SK-N-SH (cell line): ENCODE measurements around the gene FKBP2. TPM values are rescaled to one million over a fixed set of nuclear protein-coding genes. Genes with fewer than 3 reads are reported as not detected.

Experiments
- CTCF ChIA-PET: fragments of 300-600, 350-600 bp; formaldehyde crosslinking; extraction: SDS; loops from one replicate; lab custom pipeline; 2021; lab: Yijun Ruan, JAX
- POLR2A ChIA-PET: fragments of 350-600 bp; sonication (Branson Sonifier 250); formaldehyde crosslinking; extraction: SDS; loops from one replicate; lab custom pipeline; 2020; ENCODE audit warnings: antibody characterized with exemption, inconsistent platforms; lab: Yijun Ruan, JAX
- DNase-seq: peaks from one replicate; pipeline ENCODE4 v3.0.0; 2012
- H2AFZ ChIP-seq: fragments of 200-600 bp; sonication (generic); 2 replicates; pipeline ENCODE4 v1.8.1; 2016; ENCODE audit warnings: antibody characterized with exemption, mild to moderate bottlenecking, low read depth
- H3F3A ChIP-seq: fragments of 200-600 bp; sonication (generic); replicated peaks from 2 replicates; pipeline ENCODE3; 2016; ENCODE audit warnings: antibody characterized with exemption, mild to moderate bottlenecking; ENCODE audit not compliant: insufficient read depth
- H3K27ac ChIP-seq, 2 experiments: fragments of 200-500 bp in 1 of 2; fragments of 200-600 bp in 1 of 2; sonication (Bioruptor generic) in 1 of 2; sonication (generic), shearing (Covaris generic) in 1 of 2; 2 replicates each; pipeline versions ENCODE4 v1.5.1 to v1.6.1; 2014 to 2016; ENCODE audit warnings: low read depth in 2 of 2, inconsistent platforms in 1 of 2, low read length in 1 of 2, mild to moderate bottlenecking in 1 of 2, mixed read lengths in 1 of 2
- H3K27me3 ChIP-seq: fragments of 200-600 bp; sonication (generic), shearing (Covaris generic); 2 replicates; pipeline ENCODE4 v1.6.1; 2016; ENCODE audit warnings: mixed run types; ENCODE audit not compliant: insufficient read depth
- H3K36me3 ChIP-seq, 2 experiments: fragments of 200-500 bp in 1 of 2; fragments of 200-600 bp in 1 of 2; sonication (Bioruptor generic) in 1 of 2; sonication (generic) in 1 of 2; replicated peaks in 1 of 2; 2 replicates each; pipeline versions ENCODE3 to v1.5.1; 2014 to 2016; ENCODE audit warnings: low read length in 1 of 2, mild to moderate bottlenecking in 1 of 2; ENCODE audit not compliant: insufficient read depth in 2 of 2, control insufficient read depth in 1 of 2
- H3K4me1 ChIP-seq, 2 experiments: fragments of 200-500 bp in 1 of 2; fragments of 200-600 bp in 1 of 2; sonication (Bioruptor generic) in 1 of 2; sonication (generic), shearing (Covaris generic) in 1 of 2; 2 replicates each; pipeline versions ENCODE4 v1.5.1 to v1.6.1; 2014 to 2016; ENCODE audit warnings: low read depth in 1 of 2, low read length in 1 of 2, mixed run types in 1 of 2; ENCODE audit not compliant: insufficient read depth in 2 of 2, control insufficient read depth in 1 of 2
- H3K4me2 ChIP-seq: fragments of 200-600 bp; sonication (generic), shearing (Covaris generic); 2 replicates; pipeline ENCODE4 v1.6.1; 2017; ENCODE audit warnings: mixed run types
- H3K4me3 ChIP-seq, 2 experiments: fragments of 200-500 bp in 1 of 2; fragments of 200-600 bp in 1 of 2; sonication (Bioruptor generic) in 1 of 2; sonication (generic), shearing (Covaris generic) in 1 of 2; 2 replicates each; pipeline versions ENCODE4 v1.5.1 to v1.8.1; 2014 to 2016; ENCODE audit warnings: low read depth in 2 of 2, inconsistent platforms in 1 of 2, low read length in 1 of 2, mild to moderate bottlenecking in 1 of 2, mixed read lengths in 1 of 2, moderate library complexity in 1 of 2
- H3K79me2 ChIP-seq: fragments of 200-600 bp; sonication (generic); 2 replicates; pipeline ENCODE4 v1.8.1; 2017; ENCODE audit warnings: mild to moderate bottlenecking; ENCODE audit not compliant: insufficient read depth
- H3K9ac ChIP-seq: fragments of 200-600 bp; sonication (generic); 2 replicates; pipeline ENCODE4 v1.6.1; 2017; ENCODE audit warnings: mixed run types
- H3K9me2 ChIP-seq: fragments of 200-600 bp; sonication (generic); 2 replicates; pipeline ENCODE4 v1.6.1; 2017; ENCODE audit warnings: mixed run types
- H3K9me3 ChIP-seq: fragments of 200-600 bp; sonication (generic); 2 replicates; pipeline ENCODE4 v1.6.1; 2017; ENCODE audit warnings: mixed run types, mild to moderate bottlenecking, moderate library complexity
- H4K20me1 ChIP-seq: fragments of 200-600 bp; sonication (generic); 2 replicates; pipeline ENCODE4 v1.6.1; 2017; ENCODE audit warnings: mild to moderate bottlenecking, mixed run types; ENCODE audit not compliant: insufficient read depth
- CHD2 ChIP-seq: fragments of 150-350 bp; IDR thresholded peaks from 2 replicates; pipeline ENCODE4 v1.6.1; 2018; ENCODE audit warnings: low read length; ENCODE audit not compliant: partially characterized antibody
- EP300 ChIP-seq, 2 experiments: IDR thresholded peaks; 2 replicates each; pipeline versions ENCODE4 v1.4.0 to v1.6.1; 2012; ENCODE audit warnings: borderline replicate concordance in 1 of 2, low read depth in 1 of 2, low read length in 1 of 2
- FOXJ3 ChIP-seq: sonication (generic); formaldehyde crosslinking; IDR thresholded peaks from 2 replicates; pipeline ENCODE4 v1.5.1; 2020; ENCODE audit warnings: mild to moderate bottlenecking, missing genetic modification reagents
- JUND ChIP-seq: IDR thresholded peaks from 2 replicates; pipeline ENCODE4 v1.4.0; 2012
- MEF2A ChIP-seq: IDR thresholded peaks from 2 replicates; pipeline ENCODE4 v1.4.0; 2012; ENCODE audit warnings: low read depth, borderline replicate concordance
- MXI1 ChIP-seq: IDR thresholded peaks from 2 replicates; pipeline ENCODE4 v1.6.1; 2012; ENCODE audit warnings: mild to moderate bottlenecking, low read depth, low read length, improper control_type of control experiment
- NFIC ChIP-seq: IDR thresholded peaks from 2 replicates; pipeline ENCODE4 v1.4.0; 2012; ENCODE audit warnings: borderline replicate concordance
- NRF1 ChIP-seq: IDR thresholded peaks from 2 replicates; pipeline ENCODE4 v1.6.1; 2012; ENCODE audit warnings: low read depth, mild to moderate bottlenecking, low read length
- RCOR1 ChIP-seq: fragments of 150-350 bp; IDR thresholded peaks from 2 replicates; pipeline ENCODE4 v1.6.1; 2017; ENCODE audit warnings: antibody characterized with exemption, low read length
- RFX5 ChIP-seq: IDR thresholded peaks from 2 replicates; pipeline ENCODE4 v1.6.1; 2012; ENCODE audit warnings: mild to moderate bottlenecking, improper control_type of control experiment, low read length
- SIN3A ChIP-seq: IDR thresholded peaks from 2 replicates; pipeline ENCODE4 v1.6.1; 2012; ENCODE audit warnings: low read depth, mild to moderate bottlenecking, low read length, moderate library complexity, borderline replicate concordance
- TCF12 ChIP-seq: IDR thresholded peaks from 2 replicates; pipeline ENCODE4 v1.4.0; 2012
- TEAD4 ChIP-seq: IDR thresholded peaks from 2 replicates; pipeline ENCODE4 v1.4.0; 2012; ENCODE audit warnings: mild to moderate bottlenecking, borderline replicate concordance; ENCODE audit not compliant: insufficient read depth
- WGBS: methylation state at CpG from one replicate; pipeline ENCODE4 v1.1.6; 2017; ENCODE audit warnings: low lambda C conversion rate; 5-methylcytosine and 5-hydroxymethylcytosine counted together
- polyA plus RNA-seq, 3 experiments: library from polyadenylated mRNA; depleted of rRNA; stranded (reverse); fragments of >200 nt; gene quantifications; 2 replicates each; pipeline ENCODE4 v1.2.3, GENCODE V29; 2012
- TF ChIP-seq, protein P1 (sequence below): IDR thresholded peaks from 2 replicates; pipeline ENCODE4 v1.6.1; 2012; ENCODE audit warnings: mild to moderate bottlenecking, low read depth, low read length, moderate library complexity
- TF ChIP-seq, protein P2 (sequence below): fragments of 200-600 bp; sonication (generic); IDR thresholded peaks from 2 replicates; pipeline ENCODE4 v1.6.1; 2017; ENCODE audit warnings: antibody characterized with exemption, mild to moderate bottlenecking, moderate library complexity
- TF ChIP-seq, protein P3 (sequence below): fragments of 150-350 bp; IDR thresholded peaks from 2 replicates; pipeline ENCODE4 v1.6.1; 2016; ENCODE audit warnings: mild to moderate bottlenecking, low read depth, low read length

The FKBP2 gene
- polyA plus RNA-seq, 1 of the 3 experiments (the other 2 are of a cell fraction) = 127 TPM

DNA sequence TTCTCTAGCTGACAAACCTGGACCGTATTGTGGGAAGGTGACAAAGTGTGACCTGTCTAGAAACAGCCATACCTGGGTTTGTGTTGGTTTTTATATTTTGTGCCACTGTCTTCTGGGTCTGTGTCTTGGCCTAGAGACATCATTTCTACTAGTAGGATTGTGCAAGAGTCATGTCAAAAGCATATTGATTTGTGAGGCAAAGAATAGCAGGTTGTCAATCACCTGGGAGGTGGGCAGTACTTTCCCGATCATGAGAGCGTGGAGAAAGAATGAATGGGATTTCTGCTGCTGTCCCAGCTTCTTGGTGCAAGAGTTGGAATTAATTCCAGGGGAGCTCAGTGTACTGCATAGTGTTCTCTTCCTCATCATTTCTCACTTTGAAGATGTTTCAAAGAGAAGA lies 39.4 kb upstream of the FKBP2 start:
- no peaks in the 10 kb centered on the region for H3K27me3 ChIP-seq
- ChIA-PET CTCF (interaction anchor here (1.0 to 1.6 kb wide), 2 partner anchors 100 to 103 kb away, joined by 3 to 4 read pairs; no protein-coding TSS in a partner anchor), POLR2A (interaction anchor here (0.7 to 2.0 kb wide), 2 partner anchors 9 to 16 kb away, joined by 3 to 7 read pairs; partner anchors contain the start of gene STIP1)
- H3K9me2 ChIP-seq = no peaks in the 10 kb centered on the region
- peaks cover 30% of the 10 kb centered on the region for H3F3A ChIP-seq
- H3K4me2 ChIP-seq = no peak overlapping the region
- DNase-seq = no peak
- H3K4me1 ChIP-seq = peaks cover 4 to 8% of the 10 kb centered on the region in 2 experiments; a peak in 2 of 4 replicates
- H3K4me3 ChIP-seq = no peak overlapping the region
- no peak overlapping the region for H2AFZ ChIP-seq
- H3K9me3 ChIP-seq = no peaks in the 10 kb centered on the region
- TF ChIP-seq SIN3A = no peak
- TF ChIP-seq, protein P1, sequence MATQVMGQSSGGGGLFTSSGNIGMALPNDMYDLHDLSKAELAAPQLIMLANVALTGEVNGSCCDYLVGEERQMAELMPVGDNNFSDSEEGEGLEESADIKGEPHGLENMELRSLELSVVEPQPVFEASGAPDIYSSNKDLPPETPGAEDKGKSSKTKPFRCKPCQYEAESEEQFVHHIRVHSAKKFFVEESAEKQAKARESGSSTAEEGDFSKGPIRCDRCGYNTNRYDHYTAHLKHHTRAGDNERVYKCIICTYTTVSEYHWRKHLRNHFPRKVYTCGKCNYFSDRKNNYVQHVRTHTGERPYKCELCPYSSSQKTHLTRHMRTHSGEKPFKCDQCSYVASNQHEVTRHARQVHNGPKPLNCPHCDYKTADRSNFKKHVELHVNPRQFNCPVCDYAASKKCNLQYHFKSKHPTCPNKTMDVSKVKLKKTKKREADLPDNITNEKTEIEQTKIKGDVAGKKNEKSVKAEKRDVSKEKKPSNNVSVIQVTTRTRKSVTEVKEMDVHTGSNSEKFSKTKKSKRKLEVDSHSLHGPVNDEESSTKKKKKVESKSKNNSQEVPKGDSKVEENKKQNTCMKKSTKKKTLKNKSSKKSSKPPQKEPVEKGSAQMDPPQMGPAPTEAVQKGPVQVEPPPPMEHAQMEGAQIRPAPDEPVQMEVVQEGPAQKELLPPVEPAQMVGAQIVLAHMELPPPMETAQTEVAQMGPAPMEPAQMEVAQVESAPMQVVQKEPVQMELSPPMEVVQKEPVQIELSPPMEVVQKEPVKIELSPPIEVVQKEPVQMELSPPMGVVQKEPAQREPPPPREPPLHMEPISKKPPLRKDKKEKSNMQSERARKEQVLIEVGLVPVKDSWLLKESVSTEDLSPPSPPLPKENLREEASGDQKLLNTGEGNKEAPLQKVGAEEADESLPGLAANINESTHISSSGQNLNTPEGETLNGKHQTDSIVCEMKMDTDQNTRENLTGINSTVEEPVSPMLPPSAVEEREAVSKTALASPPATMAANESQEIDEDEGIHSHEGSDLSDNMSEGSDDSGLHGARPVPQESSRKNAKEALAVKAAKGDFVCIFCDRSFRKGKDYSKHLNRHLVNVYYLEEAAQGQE = no peak
- no peak for TF ChIP-seq RCOR1
- no peak for TF ChIP-seq TCF12
- no peak for TF ChIP-seq TEAD4
- TF ChIP-seq FOXJ3 (CRISPR knock-in tag) = no peak
- no peak for TF ChIP-seq MEF2A
- TF ChIP-seq EP300 (IDR thresholded peaks at IDR 0.05; ENCODE audit: borderline replicate concordance in 1 of 2, low read depth in 1 of 2, low read length in 1 of 2) = no peak
- TF ChIP-seq, protein P2, sequence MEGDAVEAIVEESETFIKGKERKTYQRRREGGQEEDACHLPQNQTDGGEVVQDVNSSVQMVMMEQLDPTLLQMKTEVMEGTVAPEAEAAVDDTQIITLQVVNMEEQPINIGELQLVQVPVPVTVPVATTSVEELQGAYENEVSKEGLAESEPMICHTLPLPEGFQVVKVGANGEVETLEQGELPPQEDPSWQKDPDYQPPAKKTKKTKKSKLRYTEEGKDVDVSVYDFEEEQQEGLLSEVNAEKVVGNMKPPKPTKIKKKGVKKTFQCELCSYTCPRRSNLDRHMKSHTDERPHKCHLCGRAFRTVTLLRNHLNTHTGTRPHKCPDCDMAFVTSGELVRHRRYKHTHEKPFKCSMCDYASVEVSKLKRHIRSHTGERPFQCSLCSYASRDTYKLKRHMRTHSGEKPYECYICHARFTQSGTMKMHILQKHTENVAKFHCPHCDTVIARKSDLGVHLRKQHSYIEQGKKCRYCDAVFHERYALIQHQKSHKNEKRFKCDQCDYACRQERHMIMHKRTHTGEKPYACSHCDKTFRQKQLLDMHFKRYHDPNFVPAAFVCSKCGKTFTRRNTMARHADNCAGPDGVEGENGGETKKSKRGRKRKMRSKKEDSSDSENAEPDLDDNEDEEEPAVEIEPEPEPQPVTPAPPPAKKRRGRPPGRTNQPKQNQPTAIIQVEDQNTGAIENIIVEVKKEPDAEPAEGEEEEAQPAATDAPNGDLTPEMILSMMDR = no peak
- no peak for TF ChIP-seq JUND
- no peak for TF ChIP-seq CHD2
- no peak for TF ChIP-seq MXI1
- no peak for TF ChIP-seq NRF1
- TF ChIP-seq, protein P3, sequence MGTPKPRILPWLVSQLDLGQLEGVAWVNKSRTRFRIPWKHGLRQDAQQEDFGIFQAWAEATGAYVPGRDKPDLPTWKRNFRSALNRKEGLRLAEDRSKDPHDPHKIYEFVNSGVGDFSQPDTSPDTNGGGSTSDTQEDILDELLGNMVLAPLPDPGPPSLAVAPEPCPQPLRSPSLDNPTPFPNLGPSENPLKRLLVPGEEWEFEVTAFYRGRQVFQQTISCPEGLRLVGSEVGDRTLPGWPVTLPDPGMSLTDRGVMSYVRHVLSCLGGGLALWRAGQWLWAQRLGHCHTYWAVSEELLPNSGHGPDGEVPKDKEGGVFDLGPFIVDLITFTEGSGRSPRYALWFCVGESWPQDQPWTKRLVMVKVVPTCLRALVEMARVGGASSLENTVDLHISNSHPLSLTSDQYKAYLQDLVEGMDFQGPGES = no peak
- no peak for TF ChIP-seq NFIC
- no peak for TF ChIP-seq RFX5
- H3K9ac ChIP-seq = no peak overlapping the region
- peaks cover 59 to 61% of the 10 kb centered on the region in 2 experiments for H3K36me3 ChIP-seq
- 98% methylated on average over 3 of the region's 3 CpGs for WGBS
- H3K27ac ChIP-seq = no peak overlapping the region
- no peaks in the 10 kb centered on the region; the same call in 1 of the 2 replicates for H3K79me2 ChIP-seq
- H4K20me1 ChIP-seq = peaks cover 9% of the 10 kb centered on the region
